AG04449 (cell line): Measurements from ENCODE around the gene HDAC4.

ENCODE experiments used
- CTCF ChIA-PET: fragments of 350-600 bp; formaldehyde crosslinking; extraction: SDS; loops from one replicate; lab custom pipeline; 2021; ENCODE audit warnings: antibody characterized with exemption; lab: Yijun Ruan, JAX
- POLR2A ChIA-PET: fragments of 400-600, 350-600 bp; formaldehyde crosslinking; extraction: SDS; loops from one replicate; lab custom pipeline; 2020; ENCODE audit warnings: antibody characterized with exemption, inconsistent platforms; lab: Yijun Ruan, JAX
- DNase-seq: peaks from one replicate; pipeline ENCODE4 v3.0.0-alpha.2; 2010; ENCODE audit warnings: low read depth, low spot score
- H3K4me3 ChIP-seq: 2 replicates; pipeline ENCODE4 v1.5.1; 2011; ENCODE audit warnings: low read depth, mild to moderate bottlenecking, control low read depth, low read length
- TF ChIP-seq, protein P1 (sequence below): IDR thresholded peaks from one replicate; pipeline ENCODE4 v1.5.1; 2011; ENCODE audit warnings: mild to moderate bottlenecking, moderate library complexity, low read length, control low read depth, inconsistent platforms; ENCODE audit not compliant: insufficient read depth; ENCODE audit errors: missing control alignments

HDAC4 gene

DNA sequence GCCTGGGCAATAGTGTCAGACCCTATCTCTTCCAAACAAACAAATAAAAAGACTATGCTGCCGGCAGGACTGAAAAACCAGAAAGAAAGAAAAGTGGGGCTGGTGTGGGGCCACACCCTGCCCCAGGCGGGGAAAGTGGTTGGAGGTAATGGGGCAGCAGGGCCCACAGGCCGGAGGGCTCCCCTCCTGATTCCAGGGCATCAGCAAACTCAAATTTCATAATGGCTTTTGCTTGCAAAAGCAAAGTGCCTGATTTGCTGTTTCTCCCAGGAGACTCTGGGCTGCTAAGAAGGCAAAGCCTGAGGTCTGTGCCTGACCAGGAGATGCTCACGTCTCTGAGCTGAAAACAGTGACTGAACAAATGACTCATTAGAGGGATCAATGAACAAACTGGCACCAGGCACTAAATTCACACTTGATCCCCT is 121.9 kb downstream of the HDAC4 start:
- no peak overlapping the region for H3K4me3 ChIP-seq
- TF ChIP-seq, protein P1, sequence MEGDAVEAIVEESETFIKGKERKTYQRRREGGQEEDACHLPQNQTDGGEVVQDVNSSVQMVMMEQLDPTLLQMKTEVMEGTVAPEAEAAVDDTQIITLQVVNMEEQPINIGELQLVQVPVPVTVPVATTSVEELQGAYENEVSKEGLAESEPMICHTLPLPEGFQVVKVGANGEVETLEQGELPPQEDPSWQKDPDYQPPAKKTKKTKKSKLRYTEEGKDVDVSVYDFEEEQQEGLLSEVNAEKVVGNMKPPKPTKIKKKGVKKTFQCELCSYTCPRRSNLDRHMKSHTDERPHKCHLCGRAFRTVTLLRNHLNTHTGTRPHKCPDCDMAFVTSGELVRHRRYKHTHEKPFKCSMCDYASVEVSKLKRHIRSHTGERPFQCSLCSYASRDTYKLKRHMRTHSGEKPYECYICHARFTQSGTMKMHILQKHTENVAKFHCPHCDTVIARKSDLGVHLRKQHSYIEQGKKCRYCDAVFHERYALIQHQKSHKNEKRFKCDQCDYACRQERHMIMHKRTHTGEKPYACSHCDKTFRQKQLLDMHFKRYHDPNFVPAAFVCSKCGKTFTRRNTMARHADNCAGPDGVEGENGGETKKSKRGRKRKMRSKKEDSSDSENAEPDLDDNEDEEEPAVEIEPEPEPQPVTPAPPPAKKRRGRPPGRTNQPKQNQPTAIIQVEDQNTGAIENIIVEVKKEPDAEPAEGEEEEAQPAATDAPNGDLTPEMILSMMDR: no peak
- DNase-seq: no peak
- ChIA-PET CTCF (interaction anchor here (1.0 kb wide), 1 partner anchor 11 kb away, joined by 3 read pairs; no protein-coding TSS in a partner anchor), POLR2A (no interaction called here)

DNA sequence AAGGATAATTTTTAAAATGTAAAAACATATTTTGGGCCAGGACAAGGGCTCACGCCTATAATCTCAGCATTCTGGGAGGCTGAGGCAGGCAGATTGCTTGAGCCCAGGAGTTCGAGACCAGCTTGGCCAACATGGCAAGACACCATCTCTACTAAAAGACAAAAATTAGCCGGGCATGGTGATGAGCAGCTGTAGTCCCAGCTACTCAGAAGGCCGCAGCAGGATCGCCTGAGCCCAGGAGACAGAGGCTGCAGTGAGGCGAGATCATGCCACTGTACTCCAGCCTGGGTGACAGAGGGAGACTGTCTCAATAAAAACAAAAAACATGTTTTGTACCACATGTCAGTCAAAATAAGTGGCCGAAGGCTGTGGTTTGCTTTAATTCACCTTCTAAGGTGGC is 122.5 kb downstream of the HDAC4 start:
- POLR2A ChIA-PET: no interaction called here
- no peak for DNase-seq
- TF ChIP-seq, protein P1: no peak
- CTCF ChIA-PET: no interaction called here
- no peak overlapping the region for H3K4me3 ChIP-seq

DNA sequence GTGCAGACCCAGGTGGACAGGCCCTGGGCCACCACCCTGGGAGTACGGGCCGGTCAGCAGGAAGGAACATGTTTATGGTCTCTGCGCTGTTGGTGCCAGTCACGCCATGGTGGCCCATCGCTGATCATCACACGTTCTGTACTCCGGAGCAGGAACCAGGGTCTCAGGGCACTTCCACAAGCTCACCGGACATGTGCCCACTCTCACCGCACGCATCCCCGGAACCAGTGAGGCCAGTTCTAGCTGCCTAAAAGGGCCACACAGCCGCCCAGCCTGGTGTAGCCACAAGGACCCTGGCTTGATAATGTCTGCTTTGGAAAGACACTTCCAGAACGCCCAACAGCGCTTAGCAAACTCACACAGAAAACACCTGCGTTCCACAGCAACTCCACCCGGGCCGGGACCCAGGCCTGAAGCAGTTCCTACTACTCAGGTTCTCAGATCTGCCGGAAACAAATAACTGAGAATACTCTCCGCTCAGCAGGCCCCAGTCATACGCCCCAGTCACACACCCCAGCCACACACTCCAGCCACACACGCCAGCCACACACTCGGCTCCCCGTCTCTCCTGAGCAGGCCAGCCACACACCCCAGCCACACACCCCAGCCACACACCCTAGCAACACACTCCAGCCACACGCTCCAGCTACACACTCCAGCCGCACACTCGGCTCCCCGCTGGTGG is 123.3 kb downstream of the HDAC4 start:
- DNase-seq: no peak
- POLR2A ChIA-PET: no interaction called here
- H3K4me3 ChIP-seq: no peak overlapping the region
- TF ChIP-seq, protein P1: no peak
- CTCF ChIA-PET: interaction anchor here (2.7 kb wide), 1 partner anchor 10 kb away, joined by 8 read pairs; no protein-coding TSS in a partner anchor

DNA sequence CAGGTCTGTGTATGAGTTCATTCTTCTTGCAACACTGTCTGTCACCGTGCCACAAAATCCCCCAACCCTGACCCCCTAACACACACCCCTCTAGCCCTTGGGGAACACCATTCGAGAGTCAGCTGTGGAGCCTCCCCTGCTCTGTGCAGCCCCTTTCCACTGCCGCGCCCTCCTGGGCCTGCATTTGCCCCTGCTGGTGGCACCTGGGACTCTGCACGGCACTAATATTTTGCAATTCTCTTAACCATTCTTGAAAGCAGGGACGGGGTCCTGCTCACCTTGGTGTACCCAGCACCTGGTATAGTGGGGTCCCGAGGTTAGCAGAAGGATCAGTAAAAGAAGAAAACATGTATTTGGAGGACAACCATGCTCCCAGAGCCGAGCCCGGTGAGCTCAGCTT is 124.0 kb downstream of the HDAC4 start:
- no peak overlapping the region for H3K4me3 ChIP-seq
- ChIA-PET CTCF (interaction anchor here (0.8 to 2.7 kb wide), 2 partner anchors 9 to 20 kb away, joined by 3 to 8 read pairs; no protein-coding TSS in a partner anchor), POLR2A (no interaction called here)
- no peak for DNase-seq
- TF ChIP-seq, protein P1: no peak

DNA sequence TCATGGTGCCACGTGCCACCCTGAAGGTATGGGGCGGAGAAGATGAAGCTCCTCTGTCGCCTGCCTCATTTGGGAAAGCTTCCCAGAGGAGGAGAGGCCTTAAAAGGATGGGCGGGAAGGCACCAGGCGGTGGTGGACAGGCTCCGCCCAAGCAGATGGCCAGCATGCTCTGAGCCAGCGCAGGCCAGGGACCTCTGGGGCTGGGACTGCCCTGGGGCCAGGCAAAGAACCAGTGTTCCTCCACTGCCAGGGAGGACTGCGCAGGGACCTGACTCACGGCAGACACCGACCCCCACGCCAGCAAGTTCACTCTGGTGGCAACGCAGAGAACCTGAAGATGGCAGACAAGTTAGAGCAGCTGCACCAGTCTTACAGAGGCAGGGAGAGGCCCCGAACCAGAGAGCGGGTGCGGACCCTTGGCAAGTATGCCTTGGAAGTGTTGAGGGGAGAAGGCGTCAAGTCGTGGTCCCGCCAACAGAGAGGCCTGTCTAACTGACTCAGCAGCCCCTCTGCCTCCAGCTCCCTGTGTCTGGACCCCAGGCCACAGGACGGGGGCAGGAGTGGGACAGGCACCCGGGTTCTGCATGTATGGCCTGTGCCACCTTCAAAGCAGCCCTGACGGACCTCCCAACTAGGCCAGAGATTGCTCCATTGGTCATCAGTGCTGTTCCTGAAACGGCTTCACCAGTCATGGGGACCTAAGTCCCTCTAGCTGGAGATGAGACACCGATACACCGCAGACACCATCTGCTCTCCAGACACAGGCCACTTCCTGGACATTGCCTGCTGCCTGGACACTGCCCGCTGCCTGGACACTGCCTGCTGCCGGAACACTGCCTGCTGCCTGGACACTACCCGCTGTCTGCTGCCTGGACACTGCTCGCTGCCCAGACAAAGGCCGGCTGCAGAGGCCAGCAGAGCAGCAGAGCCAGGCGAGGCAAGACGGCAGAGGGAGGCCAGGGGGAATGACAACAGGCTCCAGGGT is 124.7 kb downstream of the HDAC4 start:
- ChIA-PET POLR2A (no interaction called here), CTCF (interaction anchor here (0.8 to 2.7 kb wide), 2 partner anchors 8 to 21 kb away, joined by 3 to 8 read pairs; no protein-coding TSS in a partner anchor)
- TF ChIP-seq, protein P1: no peak
- no peak overlapping the region for H3K4me3 ChIP-seq
- DNase-seq: no peak
